ENCODE data around the gene GJB2. TPM values are rescaled to one million over a fixed set of nuclear protein-coding genes. Genes with fewer than 3 reads are reported as not detected.

Gene GJB2
- total and polyA plus RNA-seq, 2 experiments from 2014 or later = not detected

GRCh38 chr13:20181188-20181587, 11.6 kb downstream of the GJB2 start:
- no peak overlapping the region for H3K27ac ChIP-seq (ENCODE audit: low read depth)
- H3K4me1 ChIP-seq (ENCODE audit: insufficient read depth) = no peaks in the 10 kb centered on the region
- no peak for ATAC-seq
- H3K9me2 ChIP-seq (ENCODE audit: insufficient read depth) = no peaks in the 10 kb centered on the region
- H3K36me3 Mint-ChIP-seq (ENCODE audit: low read depth) = no peaks in the 10 kb centered on the region
- TF ChIP-seq, protein P1, sequence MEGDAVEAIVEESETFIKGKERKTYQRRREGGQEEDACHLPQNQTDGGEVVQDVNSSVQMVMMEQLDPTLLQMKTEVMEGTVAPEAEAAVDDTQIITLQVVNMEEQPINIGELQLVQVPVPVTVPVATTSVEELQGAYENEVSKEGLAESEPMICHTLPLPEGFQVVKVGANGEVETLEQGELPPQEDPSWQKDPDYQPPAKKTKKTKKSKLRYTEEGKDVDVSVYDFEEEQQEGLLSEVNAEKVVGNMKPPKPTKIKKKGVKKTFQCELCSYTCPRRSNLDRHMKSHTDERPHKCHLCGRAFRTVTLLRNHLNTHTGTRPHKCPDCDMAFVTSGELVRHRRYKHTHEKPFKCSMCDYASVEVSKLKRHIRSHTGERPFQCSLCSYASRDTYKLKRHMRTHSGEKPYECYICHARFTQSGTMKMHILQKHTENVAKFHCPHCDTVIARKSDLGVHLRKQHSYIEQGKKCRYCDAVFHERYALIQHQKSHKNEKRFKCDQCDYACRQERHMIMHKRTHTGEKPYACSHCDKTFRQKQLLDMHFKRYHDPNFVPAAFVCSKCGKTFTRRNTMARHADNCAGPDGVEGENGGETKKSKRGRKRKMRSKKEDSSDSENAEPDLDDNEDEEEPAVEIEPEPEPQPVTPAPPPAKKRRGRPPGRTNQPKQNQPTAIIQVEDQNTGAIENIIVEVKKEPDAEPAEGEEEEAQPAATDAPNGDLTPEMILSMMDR (conservative IDR thresholded peaks at IDR 0.05; ENCODE audit: low read depth in 2 of 2) = no peak
- no peak for TF ChIP-seq POLR2AphosphoS5 (IDR thresholded peaks at IDR 0.05; ENCODE audit: low read depth)
- TF ChIP-seq ZNF114 (CRISPR knock-in tag; IDR thresholded peaks at IDR 0.05) = no peak
- TF ChIP-seq, protein P2, sequence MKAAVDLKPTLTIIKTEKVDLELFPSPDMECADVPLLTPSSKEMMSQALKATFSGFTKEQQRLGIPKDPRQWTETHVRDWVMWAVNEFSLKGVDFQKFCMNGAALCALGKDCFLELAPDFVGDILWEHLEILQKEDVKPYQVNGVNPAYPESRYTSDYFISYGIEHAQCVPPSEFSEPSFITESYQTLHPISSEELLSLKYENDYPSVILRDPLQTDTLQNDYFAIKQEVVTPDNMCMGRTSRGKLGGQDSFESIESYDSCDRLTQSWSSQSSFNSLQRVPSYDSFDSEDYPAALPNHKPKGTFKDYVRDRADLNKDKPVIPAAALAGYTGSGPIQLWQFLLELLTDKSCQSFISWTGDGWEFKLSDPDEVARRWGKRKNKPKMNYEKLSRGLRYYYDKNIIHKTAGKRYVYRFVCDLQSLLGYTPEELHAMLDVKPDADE (IDR thresholded peaks at IDR 0.05) = no peak
- TF ChIP-seq EZH2phosphoT487 (IDR thresholded peaks at IDR 0.05; ENCODE audit: unreplicated experiment) = no peak
- no peak for TF ChIP-seq EZH2 (IDR thresholded peaks at IDR 0.05; ENCODE audit: low read depth, unreplicated experiment)
- TF ChIP-seq ZNF462 (CRISPR knock-in tag; IDR thresholded peaks at IDR 0.05) = no peak
- no peak for TF ChIP-seq CREB1 (CRISPR knock-in tag; IDR thresholded peaks at IDR 0.05; ENCODE audit: low read depth)
- no peak for TF ChIP-seq STAT1 (IDR thresholded peaks at IDR 0.05; ENCODE audit: unreplicated experiment)
- TF ChIP-seq, protein P3, sequence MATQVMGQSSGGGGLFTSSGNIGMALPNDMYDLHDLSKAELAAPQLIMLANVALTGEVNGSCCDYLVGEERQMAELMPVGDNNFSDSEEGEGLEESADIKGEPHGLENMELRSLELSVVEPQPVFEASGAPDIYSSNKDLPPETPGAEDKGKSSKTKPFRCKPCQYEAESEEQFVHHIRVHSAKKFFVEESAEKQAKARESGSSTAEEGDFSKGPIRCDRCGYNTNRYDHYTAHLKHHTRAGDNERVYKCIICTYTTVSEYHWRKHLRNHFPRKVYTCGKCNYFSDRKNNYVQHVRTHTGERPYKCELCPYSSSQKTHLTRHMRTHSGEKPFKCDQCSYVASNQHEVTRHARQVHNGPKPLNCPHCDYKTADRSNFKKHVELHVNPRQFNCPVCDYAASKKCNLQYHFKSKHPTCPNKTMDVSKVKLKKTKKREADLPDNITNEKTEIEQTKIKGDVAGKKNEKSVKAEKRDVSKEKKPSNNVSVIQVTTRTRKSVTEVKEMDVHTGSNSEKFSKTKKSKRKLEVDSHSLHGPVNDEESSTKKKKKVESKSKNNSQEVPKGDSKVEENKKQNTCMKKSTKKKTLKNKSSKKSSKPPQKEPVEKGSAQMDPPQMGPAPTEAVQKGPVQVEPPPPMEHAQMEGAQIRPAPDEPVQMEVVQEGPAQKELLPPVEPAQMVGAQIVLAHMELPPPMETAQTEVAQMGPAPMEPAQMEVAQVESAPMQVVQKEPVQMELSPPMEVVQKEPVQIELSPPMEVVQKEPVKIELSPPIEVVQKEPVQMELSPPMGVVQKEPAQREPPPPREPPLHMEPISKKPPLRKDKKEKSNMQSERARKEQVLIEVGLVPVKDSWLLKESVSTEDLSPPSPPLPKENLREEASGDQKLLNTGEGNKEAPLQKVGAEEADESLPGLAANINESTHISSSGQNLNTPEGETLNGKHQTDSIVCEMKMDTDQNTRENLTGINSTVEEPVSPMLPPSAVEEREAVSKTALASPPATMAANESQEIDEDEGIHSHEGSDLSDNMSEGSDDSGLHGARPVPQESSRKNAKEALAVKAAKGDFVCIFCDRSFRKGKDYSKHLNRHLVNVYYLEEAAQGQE (IDR thresholded peaks at IDR 0.05; ENCODE audit: unreplicated experiment) = no peak
- no peak for TF ChIP-seq ZNF331 (CRISPR knock-in tag; IDR thresholded peaks at IDR 0.05; ENCODE audit: low read depth)
- TF ChIP-seq NANOG (IDR thresholded peaks at IDR 0.05; ENCODE audit: borderline replicate concordance) = no peak
- TF ChIP-seq JUNB (IDR thresholded peaks at IDR 0.05; ENCODE audit: unreplicated experiment) = no peak
- H3K4me1 Mint-ChIP-seq = peaks cover 2% of the 10 kb centered on the region; the same call in 1 of the 3 replicates
- no peak overlapping the region for H3K27ac Mint-ChIP-seq
- H3K9me3 Mint-ChIP-seq = no peaks in the 10 kb centered on the region; the same call in 2 of the 3 replicates
- DNase-seq (ENCODE audit: low spot score) = no peak
- no peaks in the 10 kb centered on the region for H3F3A ChIP-seq (replicated peaks; ENCODE audit: low read depth)
- no peak overlapping the region for H3K4me3 Mint-ChIP-seq
- no peak overlapping the region for H2AFZ ChIP-seq
- no peaks in the 10 kb centered on the region for H3K79me2 ChIP-seq (replicated peaks; ENCODE audit: insufficient read depth)
- H3K27me3 ChIP-seq (ENCODE audit: insufficient read depth) = peaks cover 27% of the 10 kb centered on the region
- no peak overlapping the region for H3K4me2 ChIP-seq
- H3K27me3 Mint-ChIP-seq (ENCODE audit: insufficient read depth, low read depth, poor library complexity) = peaks cover 8% of the 10 kb centered on the region
- H4K20me1 ChIP-seq (replicated peaks; ENCODE audit: insufficient read depth) = 0 out of 2 replicates have a peak, but pooled peaks cover 1% of the 10 kb centered on the region
- H3K36me3 ChIP-seq (ENCODE audit: insufficient read depth) = no peaks in the 10 kb centered on the region
- H3K4me3 ChIP-seq = no peak overlapping the region
